HCT116 (cell line): Measurements from ENCODE around the gene CELA2A. TPM values are rescaled to one million over a fixed set of nuclear protein-coding genes. Genes with fewer than 3 reads are reported as not detected.

ENCODE experiments used
- ATAC-seq: fragments of 200-7000 bp; cut with Tn5 transposase; 2 replicates; pipeline ENCODE4 v1.9.1; 2020; ENCODE audit warnings: mild to moderate bottlenecking, moderate library complexity
- BruUV-seq: library from RNA; stranded (reverse); fragments of 400-500 nt; replicated peaks from 2 replicates; lab custom pipeline; 2021; lab: Mats Ljungman, UMichigan
- CTCF ChIA-PET: fragments of 300-600 bp; sonication (Branson Sonifier 250); formaldehyde crosslinking; loops from one replicate; lab custom pipeline; 2021; ENCODE audit warnings: antibody characterized with exemption; lab: Charles Lee
- POLR2A ChIA-PET: fragments of 300-600, 350-600 bp; sonication (Branson Sonifier 250); formaldehyde crosslinking; loops from one replicate; lab custom pipeline; 2021; ENCODE audit warnings: antibody characterized with exemption; lab: Charles Lee
- RAD21 ChIA-PET, 2 experiments: fragments of 300-600 bp; sonication (Branson Sonifier 250); formaldehyde crosslinking; loops; one replicate each; lab custom pipeline; 2023; ENCODE audit warnings: low total read pairs in 2 of 2; ENCODE audit not compliant: uncharacterized antibody in 2 of 2, unreplicated experiment in 2 of 2, low non-redundant PET in 1 of 2; lab: Charles Lee
- DNase-seq: peaks from one replicate; pipeline ENCODE4 v3.0.0-alpha.2; 2010; ENCODE audit warnings: low read depth, low spot score
- H2AFZ ChIP-seq: fragments of 200-600 bp; shearing (Covaris generic), sonication (generic); 2 replicates; pipeline ENCODE4 v1.6.1; 2017; ENCODE audit warnings: low read depth, mixed run types, mixed read lengths, antibody characterized with exemption, low read length; ENCODE audit not compliant: poor library complexity, severe bottlenecking
- H3K27ac ChIP-seq: 2 replicates; pipeline ENCODE4 v1.5.1; 2012; ENCODE audit warnings: low read depth, low read length
- H3K27me3 ChIP-seq: fragments of 200-600 bp; sonication (generic); 2 replicates; pipeline ENCODE4 v1.6.1; 2016; ENCODE audit warnings: mixed run types, low read length, mixed read lengths; ENCODE audit not compliant: insufficient read depth
- H3K36me3 ChIP-seq, 2 experiments: fragments of 200-500 bp in 1 of 2; fragments of 200-600 bp in 1 of 2; sonication (Bioruptor generic) in 1 of 2; sonication (generic) in 1 of 2; 2 replicates each; pipeline versions ENCODE4 v1.5.1 to v1.6.1; 2014 to 2016; ENCODE audit warnings: low read length in 2 of 2, inconsistent platforms in 1 of 2, mixed read lengths in 1 of 2, mixed run types in 1 of 2; ENCODE audit not compliant: insufficient read depth in 2 of 2, control insufficient read depth in 1 of 2
- H3K4me1 ChIP-seq, 2 experiments: fragments of 200-600 bp in 1 of 2; sonication (generic) in 1 of 2; 2 replicates each; pipeline versions ENCODE4 v1.5.1 to v1.6.1; 2012 to 2017; ENCODE audit warnings: low read length in 2 of 2, inconsistent platforms in 1 of 2, mild to moderate bottlenecking in 1 of 2, mixed read lengths in 1 of 2, mixed run types in 1 of 2, moderate library complexity in 1 of 2; ENCODE audit not compliant: insufficient read depth in 2 of 2, control insufficient read depth in 1 of 2
- H3K4me2 ChIP-seq: fragments of 200-600 bp; sonication (generic); 2 replicates; pipeline ENCODE4 v1.6.1; 2017; ENCODE audit warnings: mixed run types, low read length, mixed read lengths
- H3K4me3 ChIP-seq, 2 experiments: fragments of 200-600 bp in 1 of 2; sonication (generic) in 1 of 2; replicated peaks in 1 of 2; 2 replicates each; pipeline ENCODE4 v1.5.1; 2011 to 2016; ENCODE audit warnings: low read length in 2 of 2, control low read depth in 1 of 2, low read depth in 1 of 2, mild to moderate bottlenecking in 1 of 2, mixed read lengths in 1 of 2, mixed run types in 1 of 2
- H3K79me2 ChIP-seq: fragments of 200-600 bp; sonication (generic); 2 replicates; pipeline ENCODE4 v1.6.1; 2017; ENCODE audit warnings: mild to moderate bottlenecking, mixed run types, low read length, moderate library complexity, mixed read lengths; ENCODE audit not compliant: insufficient read depth
- H3K9ac ChIP-seq: fragments of 200-600 bp; sonication (generic); 2 replicates; pipeline ENCODE4 v1.6.1; 2016; ENCODE audit warnings: low read length, mixed read lengths
- H3K9me2 ChIP-seq: fragments of 200-600 bp; sonication (generic), shearing (Covaris generic); 2 replicates; pipeline ENCODE4 v1.6.1; 2017; ENCODE audit warnings: mixed run types, mild to moderate bottlenecking, moderate library complexity; ENCODE audit not compliant: insufficient read depth
- H3K9me3 ChIP-seq, 2 experiments: fragments of 200-500 bp in 1 of 2; fragments of 200-600 bp in 1 of 2; sonication (Bioruptor generic) in 1 of 2; sonication (generic) in 1 of 2; 2 replicates each; pipeline ENCODE4 v1.6.1; 2014 to 2017; ENCODE audit warnings: low read length in 2 of 2, mixed read lengths in 2 of 2, inconsistent platforms in 1 of 2, low read depth in 1 of 2, mild to moderate bottlenecking in 1 of 2, mixed run types in 1 of 2, moderate library complexity in 1 of 2; ENCODE audit not compliant: control insufficient read depth in 1 of 2, insufficient read depth in 1 of 2
- H4K20me1 ChIP-seq: fragments of 200-600 bp; sonication (generic), shearing (Covaris generic); 2 replicates; pipeline ENCODE4 v1.6.1; 2017; ENCODE audit warnings: mixed run types, mild to moderate bottlenecking, moderate library complexity; ENCODE audit not compliant: insufficient read depth
- ELF1 ChIP-seq: IDR thresholded peaks from 2 replicates; pipeline ENCODE4 v1.6.1; 2012; ENCODE audit warnings: low read depth, borderline replicate concordance
- EZH2phosphoT487 ChIP-seq: fragments of 200-600 bp; IDR thresholded peaks from 2 replicates; pipeline ENCODE4 v1.6.1; 2018; ENCODE audit warnings: antibody characterized with exemption, borderline replicate concordance
- FOSL1 ChIP-seq: IDR thresholded peaks from 2 replicates; pipeline ENCODE4 v1.6.1; 2012; ENCODE audit warnings: low read depth
- POLR2AphosphoS5 ChIP-seq: IDR thresholded peaks from 2 replicates; pipeline ENCODE4 v1.6.1; 2011; ENCODE audit warnings: mild to moderate bottlenecking, low read depth, low read length, moderate library complexity
- SP1 ChIP-seq: IDR thresholded peaks from 2 replicates; pipeline ENCODE4 v1.6.1; 2012; ENCODE audit warnings: low read depth
- SRF ChIP-seq: IDR thresholded peaks from 2 replicates; pipeline ENCODE4 v1.6.1; 2012; ENCODE audit warnings: low read depth
- YY1 ChIP-seq: IDR thresholded peaks from 2 replicates; pipeline ENCODE4 v1.6.1; 2011; ENCODE audit warnings: low read length, low read depth, moderate library complexity, mild to moderate bottlenecking; ENCODE audit not compliant: insufficient replicate concordance; ENCODE audit errors: extremely low read depth
- ZBTB33 ChIP-seq: IDR thresholded peaks from 2 replicates; pipeline ENCODE4 v1.6.1; 2011; ENCODE audit warnings: mild to moderate bottlenecking, low read length, moderate library complexity; ENCODE audit not compliant: insufficient replicate concordance; ENCODE audit errors: extremely low read depth
- ZFX ChIP-seq: fragments of 450-650 bp; IDR thresholded peaks from 2 replicates; pipeline ENCODE4 v1.6.1; 2017
- intact Hi-C: fragments of 100-400 bp; cut with micrococcal nuclease; formaldehyde crosslinking; loops from 2 replicates; pipeline ENCODE4 v1.10.0; 2022
- total RNA-seq: library from RNA; stranded (reverse); gene quantifications from one replicate; pipeline ENCODE4 v1.2.1, GENCODE V29; 2021; ENCODE audit not compliant: unreplicated experiment

Gene CELA2A
- total RNA-seq, 1 experiment from 2014 or later, result 1.6 TPM

GRCh38 chr1:15417059-15417934 lies 39.2 kb upstream of the CELA2A start:
- 0 out of 2 replicates have a peak overlapping the region, but pooled peaks have one; percentile 18 for H3K9ac ChIP-seq
- H3K27ac ChIP-seq, result no peak overlapping the region
- ChIA-PET POLR2A (no interaction called here), RAD21 (no interaction called here), CTCF (interaction anchor here (1.3 kb wide), 1 partner anchor 94 kb away, joined by 4 read pairs; no protein-coding TSS in a partner anchor)
- H3K27me3 ChIP-seq, result no peaks in the 10 kb centered on the region
- H3K79me2 ChIP-seq, result peaks cover 92% of the 10 kb centered on the region
- peak overlapping the region; percentile 73 for H3K4me2 ChIP-seq
- no peaks in the 10 kb centered on the region for H3K9me2 ChIP-seq
- no peaks in the 10 kb centered on the region for H3K9me3 ChIP-seq
- H3K4me3 ChIP-seq, result no peak overlapping the region
- intact Hi-C loops, result loop anchor here (5.0 kb wide), 1 partner anchor 95 kb away; no protein-coding TSS in a partner anchor
- H2AFZ ChIP-seq, result no peak overlapping the region
- peak; percentile 3; the same call in 1 of the 2 replicates for ATAC-seq
- H3K36me3 ChIP-seq, result peaks cover 0 to 27% of the 10 kb centered on the region in 2 experiments; a peak in 1 of 4 replicates
- DNase-seq, result no peak
- TF ChIP-seq YY1 (no peak), ZBTB33 (no peak), ZFX (no peak), POLR2AphosphoS5 (no peak), FOSL1 (no peak), EZH2phosphoT487 (no peak), SP1 (no peak), SRF (no peak), ELF1 (no peak)
- no TSS peak for BruUV-seq
- peaks cover 5% of the 10 kb centered on the region; the same call in 1 of the 2 replicates for H4K20me1 ChIP-seq
- H3K4me1 ChIP-seq, result peaks cover 12 to 75% of the 10 kb centered on the region in 2 experiments
